NCI-H526 treated with DMSO at 0.1 percent for 48 hours (cell line): ENCODE results near the gene RPLP1.
"Not testable (repeated sequence)": the region's sequence is repeated elsewhere in the genome, so short reads cannot be mapped to it uniquely, and the experiment has no call there.

Experiments used
- DNase-seq: peaks from one replicate; lab custom pipeline; 2025; lab: John Stamatoyannopoulos, UW

RPLP1 gene

GRCh38 chr15:69439623-69440022 is 13.0 kb upstream of the RPLP1 start:
- no peak for DNase-seq

GRCh38 chr15:69443032-69443611 is 9.5 kb upstream of the RPLP1 start:
- no peak for DNase-seq

DNA sequence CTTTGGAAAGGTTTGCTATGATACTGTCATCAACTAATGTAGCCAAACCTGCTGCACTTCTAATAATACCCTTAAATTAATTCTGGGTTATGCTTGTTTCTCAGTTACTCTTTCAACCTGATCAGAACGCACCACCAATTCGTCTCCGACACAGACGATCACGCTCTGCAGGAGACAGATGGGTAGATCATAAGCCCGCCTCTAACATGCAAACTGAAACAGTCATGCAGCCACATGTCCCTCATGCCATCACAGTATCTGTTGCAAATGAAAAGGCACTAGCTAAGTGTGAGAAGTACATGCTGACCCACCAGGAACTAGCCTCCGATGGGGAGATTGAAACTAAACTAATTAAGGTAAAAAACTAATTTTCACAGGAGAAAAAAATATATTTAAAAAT is 7.9 kb upstream of the RPLP1 start:
- DNase-seq: no peak

GRCh38 chr15:69446953-69447352 is 5.7 kb upstream of the RPLP1 start:
- DNase-seq: no peak

DNA sequence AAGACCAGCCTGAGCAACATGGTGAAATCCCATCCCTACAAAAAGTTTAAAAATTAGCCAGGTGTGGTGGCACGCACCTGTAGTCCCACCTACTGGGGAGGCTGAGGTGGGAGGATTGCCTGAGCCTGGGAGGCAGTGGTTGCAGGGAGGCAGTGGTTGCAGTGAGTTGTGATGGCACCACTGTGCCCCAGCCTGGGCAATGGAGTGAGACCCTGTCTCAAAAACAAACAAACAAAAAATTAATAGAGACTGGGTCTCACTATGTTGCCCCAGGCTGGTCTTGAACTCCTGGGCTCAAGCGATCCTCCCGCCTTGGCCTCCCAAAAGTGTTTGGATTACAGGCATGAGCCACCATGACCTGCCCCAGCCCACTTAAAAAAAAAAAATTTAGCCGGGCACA is 2.4 kb upstream of the RPLP1 start:
- DNase-seq: not testable (repeated sequence)

DNA sequence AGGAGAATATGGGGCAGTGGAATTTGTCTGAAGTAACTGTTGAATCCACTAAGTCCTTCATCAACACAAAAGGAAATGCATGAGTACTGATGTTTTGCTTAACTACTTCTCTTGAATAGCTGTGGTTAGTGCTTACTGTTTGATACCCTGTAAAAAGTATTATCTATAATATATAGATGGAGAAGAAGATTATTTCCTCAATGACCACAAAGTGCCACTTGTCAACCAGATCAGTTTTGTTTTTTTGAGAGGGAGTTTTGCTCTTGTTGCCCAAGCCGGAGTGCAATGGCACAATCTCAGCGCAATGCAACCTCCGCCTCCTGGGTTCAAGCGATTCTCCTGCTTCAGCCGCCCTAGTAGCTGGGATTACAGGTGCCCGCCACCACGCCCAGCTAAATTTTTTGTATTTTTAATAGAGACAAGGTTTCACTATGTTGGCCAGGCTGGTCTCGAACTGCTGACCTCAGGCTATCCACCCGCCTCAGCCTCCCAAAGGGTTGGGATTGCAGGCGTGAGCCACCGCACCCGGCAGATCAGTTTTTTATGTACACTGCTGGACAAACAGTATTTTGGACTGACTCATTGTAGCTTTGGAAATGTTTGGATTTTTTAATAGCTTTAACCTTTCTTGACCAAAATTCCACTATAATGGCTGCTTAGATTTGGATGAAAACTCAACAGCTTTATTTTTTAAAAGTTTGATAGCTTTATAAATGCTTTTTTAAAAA is 1.5 kb upstream of the RPLP1 start:
- DNase-seq: no peak

DNA sequence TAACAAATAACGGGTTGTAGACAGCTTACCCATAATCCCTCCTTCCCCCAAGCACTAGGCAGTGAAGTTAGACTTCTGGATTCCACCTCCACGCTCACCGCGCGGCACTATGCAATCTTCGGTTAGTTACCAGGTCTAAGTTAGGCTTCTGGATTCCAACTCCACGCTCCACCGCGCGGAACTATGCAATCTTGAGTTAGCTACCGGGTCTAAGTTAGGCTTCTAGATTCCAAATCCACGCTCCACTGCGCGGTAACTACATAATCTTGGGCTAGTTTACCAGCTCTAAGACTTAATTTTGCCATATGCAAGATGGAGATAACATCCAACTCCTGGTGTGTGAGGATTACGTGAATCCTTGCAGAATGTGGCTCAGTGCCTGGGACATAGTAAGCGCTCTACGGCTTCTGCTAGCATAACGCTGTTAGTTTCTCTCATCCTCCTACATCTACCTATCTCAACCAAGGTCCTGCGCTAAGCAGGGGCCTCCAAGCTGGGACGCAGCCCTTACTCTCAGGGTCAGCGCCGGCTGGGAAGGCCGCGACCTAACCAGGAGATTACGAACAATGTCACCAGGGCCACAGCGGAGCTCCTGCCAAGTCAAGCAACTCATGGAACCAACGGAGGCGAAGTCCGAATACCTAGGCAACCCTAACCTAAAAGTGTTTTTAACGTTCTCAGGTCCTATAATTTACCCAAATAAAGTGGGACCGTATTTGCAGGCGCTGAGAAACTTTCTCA is 497 bp upstream of the RPLP1 start:
- DNase-seq: no peak

DNA sequence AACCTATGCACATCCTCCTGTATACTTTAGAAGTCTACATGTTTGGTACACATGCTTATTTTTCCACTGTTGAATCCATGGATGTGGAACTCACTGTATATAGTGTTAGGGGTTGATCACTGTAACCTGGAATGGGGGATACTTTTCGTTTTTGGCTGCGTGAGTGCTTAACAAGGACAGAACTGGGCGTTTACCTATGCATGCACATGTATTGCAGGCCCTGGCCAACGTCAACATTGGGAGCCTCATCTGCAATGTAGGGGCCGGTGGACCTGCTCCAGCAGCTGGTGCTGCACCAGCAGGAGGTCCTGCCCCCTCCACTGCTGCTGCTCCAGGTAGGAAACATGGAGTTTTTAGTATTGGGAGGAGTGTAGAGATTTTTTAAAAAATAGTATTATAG is 2.3 kb downstream of the RPLP1 start:
- no peak for DNase-seq

DNA sequence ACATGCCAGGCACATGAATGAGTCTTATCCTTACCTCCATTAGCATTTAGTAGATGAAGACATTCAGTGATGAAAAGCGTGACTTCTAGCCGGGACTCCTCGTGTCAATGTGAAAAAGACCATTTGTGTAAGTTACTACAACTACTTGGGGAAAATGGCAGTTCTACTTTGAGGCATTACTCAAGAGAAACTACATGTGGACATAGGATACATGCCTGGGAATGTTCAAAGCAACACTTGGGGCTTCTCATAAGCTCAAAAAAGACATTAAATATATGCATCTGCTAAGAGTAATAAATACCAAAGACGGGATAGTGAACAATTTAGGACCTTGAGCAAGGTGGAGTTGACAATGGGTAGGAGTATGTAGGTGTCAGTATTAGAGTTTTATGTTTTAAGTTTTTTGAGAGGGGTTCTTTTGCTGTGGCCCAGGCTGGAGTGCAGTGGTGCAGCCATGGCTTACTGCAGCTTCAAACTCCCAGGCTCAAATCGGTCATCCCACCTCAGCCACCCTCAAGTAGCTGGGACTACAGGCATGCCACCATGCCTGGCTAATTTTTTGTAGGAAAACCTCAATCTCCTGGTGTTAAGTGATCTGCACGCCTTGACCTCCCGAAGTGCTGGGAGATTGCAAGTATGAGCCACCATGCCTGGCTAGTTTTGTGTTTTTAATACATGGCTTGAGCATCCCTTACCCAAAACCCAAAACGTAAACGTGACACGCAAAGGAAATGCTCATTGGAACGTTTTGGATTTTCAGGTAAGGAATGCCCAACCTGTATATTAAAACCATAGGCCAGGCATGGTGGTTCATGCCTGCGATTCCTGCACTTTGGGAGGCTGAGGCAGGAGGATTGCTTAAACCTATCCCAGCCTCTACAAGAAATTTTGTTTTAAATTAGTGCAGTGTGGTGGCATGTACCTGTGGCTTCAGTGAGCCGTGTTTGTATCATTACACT is 3.9 kb downstream of the RPLP1 start:
- DNase-seq: no peak

DNA sequence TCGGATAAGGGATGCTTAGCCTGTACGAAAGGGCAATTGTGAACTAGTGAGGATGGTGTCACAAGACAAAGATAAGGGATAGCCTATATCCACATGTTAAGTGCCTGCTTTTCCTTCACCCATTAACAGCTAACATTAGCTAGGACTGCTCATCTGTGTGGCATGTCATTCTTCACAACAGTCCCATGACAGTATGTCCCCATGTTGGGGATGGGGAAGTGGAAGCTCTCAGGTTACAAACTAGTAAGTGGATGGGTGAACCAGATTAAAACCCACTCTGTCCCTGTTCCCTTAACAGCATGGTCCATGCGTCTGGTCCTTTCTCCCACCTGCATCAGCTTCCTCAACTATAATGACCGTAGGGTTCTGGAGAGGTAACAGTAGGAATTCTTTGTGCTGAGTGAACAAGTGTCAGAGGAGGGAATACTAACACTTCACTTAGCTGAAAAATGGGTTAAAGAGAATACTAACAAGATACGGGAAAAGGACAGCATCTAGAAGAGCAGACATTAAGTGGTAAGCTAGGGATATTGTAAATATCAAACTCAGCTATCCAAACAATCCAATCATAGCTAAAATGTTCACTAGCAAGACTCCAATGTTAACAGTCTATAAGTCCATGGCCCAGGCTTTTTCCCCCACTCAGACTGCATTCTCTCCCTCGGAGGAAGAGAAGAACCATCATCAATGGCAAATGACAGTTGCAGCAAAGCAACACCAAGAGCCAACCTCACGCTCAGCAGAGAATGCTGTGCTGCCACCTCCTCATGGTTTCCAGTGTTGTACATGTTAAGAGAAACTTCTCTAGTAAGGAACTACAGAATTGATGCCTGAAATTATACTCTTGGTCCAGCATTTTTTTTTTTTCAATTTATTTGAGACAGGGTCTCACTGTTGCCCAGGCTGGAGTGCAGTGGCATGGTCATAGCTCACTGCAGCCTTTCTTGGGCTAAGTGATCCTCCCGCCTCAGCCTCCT is 5.0 kb downstream of the RPLP1 start:
- DNase-seq: no peak

DNA sequence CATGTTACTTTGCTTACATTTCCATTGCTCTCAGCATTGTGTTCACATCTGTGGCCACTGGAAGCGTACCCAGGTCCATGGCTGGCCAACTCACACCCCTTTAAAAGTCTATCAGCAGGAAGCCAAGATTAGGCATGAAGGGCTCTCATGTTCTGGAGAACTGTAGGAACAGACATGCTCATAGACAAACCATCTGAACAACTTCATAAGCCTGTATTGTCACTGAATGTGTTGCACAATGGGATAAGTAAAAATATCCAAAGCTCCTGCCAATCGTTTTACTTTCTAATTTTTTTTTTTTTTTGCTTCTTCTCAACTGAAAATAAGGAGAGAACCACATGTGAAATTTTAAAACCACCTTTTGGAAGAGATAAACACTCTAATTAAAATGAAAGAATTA is 6.4 kb downstream of the RPLP1 start:
- DNase-seq: no peak

GRCh38 chr15:69460481-69460880 is 7.9 kb downstream of the RPLP1 start:
- DNase-seq: no peak

GRCh38 chr15:69462030-69462492 is 9.4 kb downstream of the RPLP1 start:
- DNase-seq: no peak

DNA sequence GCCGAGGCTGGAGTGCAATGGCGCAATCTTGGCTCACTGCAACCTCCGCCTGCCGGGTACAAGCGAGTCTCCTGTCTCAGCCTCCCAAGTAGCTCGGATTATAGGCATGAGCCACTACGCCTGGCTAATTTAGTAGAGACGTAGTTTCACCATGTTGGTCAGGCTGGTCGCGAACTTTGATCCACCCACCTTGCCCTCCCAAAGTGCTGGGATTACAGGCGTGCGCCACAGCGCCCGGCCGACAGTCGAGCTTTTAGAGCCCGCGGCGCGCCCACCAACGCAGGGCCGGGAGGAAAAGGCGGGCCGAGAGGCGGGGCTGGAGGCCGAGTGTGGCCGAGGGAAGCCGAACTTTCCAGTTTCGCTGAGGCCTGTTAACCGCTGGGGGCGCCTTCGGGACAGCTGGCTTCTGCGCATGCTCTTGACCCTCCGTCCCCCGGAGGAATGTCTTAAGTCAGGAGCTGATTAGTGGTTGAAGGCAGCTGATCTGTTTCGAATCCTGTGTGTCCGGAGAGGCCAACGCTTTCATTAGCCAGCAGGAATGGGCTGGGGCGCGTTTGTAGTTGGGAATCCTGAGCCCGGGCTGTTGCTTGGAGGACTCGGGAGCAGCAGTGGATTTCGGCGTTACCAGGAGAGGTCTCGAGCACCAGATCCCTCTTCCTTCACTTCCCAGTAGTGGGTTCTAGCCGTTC is 10.0 kb downstream of the RPLP1 start:
- DNase-seq: peak; percentile 91

DNA sequence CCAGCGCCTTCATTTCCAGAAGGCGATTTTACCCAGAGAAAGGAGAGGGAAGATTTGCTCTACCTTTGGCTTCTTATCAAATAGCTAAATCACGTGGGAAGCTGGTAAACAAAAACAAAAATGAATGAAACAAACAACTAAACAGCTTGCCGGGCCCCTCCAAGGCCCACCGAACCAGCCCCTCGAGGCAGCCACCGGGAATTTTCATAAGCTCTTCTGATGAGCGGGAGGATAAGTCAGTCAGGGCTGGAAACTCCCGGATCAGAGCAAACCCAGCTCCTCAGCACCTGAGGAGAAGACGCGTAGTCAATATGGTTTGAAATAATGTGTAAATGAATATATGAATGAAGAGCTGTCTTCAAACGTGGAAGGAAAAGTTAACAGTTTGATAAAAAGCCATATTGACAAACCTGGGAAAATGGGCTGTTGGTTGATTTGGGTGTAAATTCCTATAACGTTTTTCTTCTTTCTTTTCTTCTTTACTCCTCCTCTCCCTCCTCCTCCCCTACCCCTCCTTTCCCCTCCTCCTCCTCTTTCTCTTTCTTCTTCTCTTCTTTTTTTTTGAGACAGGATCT is 10.7 kb downstream of the RPLP1 start:
- no peak for DNase-seq

DNA sequence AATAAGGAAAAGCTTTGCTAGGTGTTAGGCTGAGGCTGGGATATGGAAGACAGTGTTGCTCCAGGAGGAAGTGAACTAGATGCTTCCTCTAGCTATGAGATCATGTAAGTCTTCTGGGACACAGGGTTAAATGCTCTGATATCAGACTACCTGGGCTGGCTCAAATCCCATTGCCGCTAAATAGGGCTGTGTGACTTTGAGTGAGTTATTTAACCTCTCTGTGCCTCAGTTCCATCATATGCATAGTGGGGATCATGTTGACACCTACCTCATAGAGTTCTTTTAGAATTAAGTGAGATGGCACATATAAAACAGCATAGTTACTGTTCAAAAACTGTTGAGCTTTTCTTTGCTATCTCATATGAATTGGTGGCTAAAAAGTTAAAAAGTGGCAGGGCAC is 12.6 kb downstream of the RPLP1 start:
- DNase-seq: no peak

- DNase-seq: no peak
These were observed 14.1 kb downstream of the RPLP1 start for GRCh38 chr15:69466733-69467132.

GRCh38 chr15:69467636-69468035 is 15.0 kb downstream of the RPLP1 start:
- no peak for DNase-seq

DNA sequence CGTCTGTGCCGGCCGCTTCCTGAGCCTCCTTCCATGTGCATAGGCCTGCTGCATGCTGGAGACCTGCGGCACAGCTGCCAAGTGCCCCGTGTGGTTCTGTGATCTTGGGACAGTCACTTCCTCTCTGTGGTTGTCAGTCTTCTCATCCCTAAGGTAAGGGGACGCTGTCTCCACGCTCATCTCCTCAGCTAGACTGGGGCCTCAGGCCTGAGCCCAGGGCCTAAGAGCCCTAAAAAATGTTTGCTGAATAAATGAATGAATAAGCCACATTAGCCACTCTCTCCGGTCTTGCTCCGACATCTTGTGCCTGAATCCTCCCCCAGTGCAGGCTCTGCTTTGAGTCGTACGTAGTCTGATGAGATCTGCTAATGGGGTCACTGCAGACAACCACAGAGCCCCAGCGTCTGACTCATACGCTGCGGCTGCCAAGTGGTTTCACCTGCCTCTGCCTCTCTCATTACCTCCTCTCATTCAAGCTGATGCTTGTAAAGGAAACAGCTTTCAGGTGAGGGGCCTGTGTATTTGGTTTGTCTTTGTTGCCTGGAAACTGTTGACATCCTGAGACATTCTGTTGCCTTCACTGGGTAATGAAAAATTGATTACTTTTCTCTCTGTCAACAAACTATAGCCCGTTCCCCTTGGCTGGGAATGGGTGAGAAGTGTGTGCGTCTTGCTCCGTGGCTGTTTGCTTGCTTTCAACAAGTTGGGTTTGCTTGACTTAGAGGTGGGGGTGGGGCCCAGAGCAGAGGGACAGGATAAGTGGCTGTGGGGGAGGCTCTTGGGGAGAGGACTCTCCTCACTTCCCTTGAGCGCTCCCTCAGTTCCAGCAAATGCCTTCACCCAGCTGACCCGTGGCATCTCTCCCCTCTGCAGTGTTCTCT is 15.9 kb downstream of the RPLP1 start:
- DNase-seq: peak; percentile 13
